ENCODE measurements around the gene ST7. TPM values are rescaled to one million over a fixed set of nuclear protein-coding genes. Genes with fewer than 3 reads are reported as not detected.

The ST7 gene
- total and polyA plus RNA-seq, 2 donors (not counting 3 experiments of a cell fraction or from before 2014, with no cell fraction given) = 18.6 to 24.9 TPM

GRCh38 chr7:117019786-117020590 lies 66.7 kb downstream of the ST7 start:
- H3K36me3 ChIP-seq (ENCODE audit: control insufficient read depth in 2 of 2, extremely low read depth in 1 of 2, insufficient read depth in 2 of 2, low read length in 2 of 2) = no peaks in the 10 kb centered on the region
- peaks cover 17% of the 10 kb centered on the region for H3K79me2 ChIP-seq (ENCODE audit: control insufficient read depth, insufficient read depth, low read length)
- ChIA-PET POLR2A (no interaction called here), CTCF (interaction anchor here (1.0 to 1.3 kb wide), 4 partner anchors 14 to 68 kb away, joined by 3 to 4 read pairs (median 4); no protein-coding TSS in a partner anchor)
- H3K27ac ChIP-seq (ENCODE audit: insufficient read depth, low read depth, low read length) = peak overlapping the region; percentile 62
- peak; percentile 88 for FAIRE-seq
- intact Hi-C loops (cut with micrococcal nuclease) (loop anchor here (2.0 kb wide), 1 partner anchor 15 kb away; no protein-coding TSS in a partner anchor), dilution Hi-C loops (cut with MboI; ENCODE audit: extremely low pct_ligation_motif_present, low sequenced_read_pairs) (no loop called here)
- H2AFZ ChIP-seq (ENCODE audit: low read depth, low read length) = peak overlapping the region; percentile 59
- peak; percentile 91 for DNase-seq (ENCODE audit: low read depth, low spot score)
- H3K9me3 ChIP-seq (replicated peaks; ENCODE audit: control insufficient read depth, insufficient read depth, low read length) = no peaks in the 10 kb centered on the region
- H3K4me3 ChIP-seq (replicated peaks in 1 of 3; ENCODE audit: insufficient read depth in 1 of 3, low read depth in 1 of 3, low read length in 3 of 3) = peak overlapping the region in 1 of 3 experiments; percentile 44
- H3K9ac ChIP-seq (replicated peaks; ENCODE audit: extremely low read depth, insufficient read depth, low read length) = peak overlapping the region; percentile 53
- TF ChIP-seq FOS (IDR thresholded peaks at IDR 0.05; ENCODE audit: borderline replicate concordance, insufficient read depth, low read length) (no peak), EZH2 (IDR thresholded peaks at IDR 0.05; ENCODE audit: borderline replicate concordance, low read depth, low read length, severe bottlenecking) (no peak), JUN (IDR thresholded peaks at IDR 0.05; ENCODE audit: borderline replicate concordance, insufficient read depth, insufficient read length, low read depth) (peak; percentile 55), MAX (IDR thresholded peaks at IDR 0.05; ENCODE audit: insufficient read depth, insufficient read length) (no peak), GATA2 (IDR thresholded peaks at IDR 0.05; ENCODE audit: insufficient read depth, insufficient read length, low read depth, low read length) (no peak), POLR2A (IDR thresholded peaks at IDR 0.05; ENCODE audit: low read depth, low read length) (no peak), POLR2AphosphoS5 (IDR thresholded peaks at IDR 0.05; ENCODE audit: insufficient read depth, low read depth, low read length) (peak; percentile 45)
- H3K4me2 ChIP-seq (ENCODE audit: insufficient read depth, low read length) = peak overlapping the region; percentile 59
- no peaks in the 10 kb centered on the region for H3K27me3 ChIP-seq (ENCODE audit: control insufficient read depth in 2 of 2, insufficient read depth in 2 of 2, low read length in 2 of 2)
- peaks cover 18% of the 10 kb centered on the region for H3K4me1 ChIP-seq (ENCODE audit: control insufficient read depth, extremely low read depth, insufficient read depth, low read length)
- H4K20me1 ChIP-seq (replicated peaks; ENCODE audit: control insufficient read depth, extremely low read depth, insufficient read depth, low read length) = no peaks in the 10 kb centered on the region
- no TSS peak for BruUV-seq (replicated peaks)
- peaks cover 2% of the 10 kb centered on the region for H3K9me1 ChIP-seq (replicated peaks; ENCODE audit: control insufficient read depth, extremely low read depth, insufficient read depth, low read length)

Measured in endothelial cell of umbilical vein (primary cell).